T-helper 1 cell treated with Interleukin-12 subunit alpha and Interleukin-12 subunit beta and Interleukin-4 antibody, amounts not matched to agents 30 ng/mL and 1 ng/mL, for 36 hours (primary cell): ENCODE results near the gene ZNF8. TPM values are rescaled to one million over a fixed set of nuclear protein-coding genes. Genes with fewer than 3 reads are reported as not detected.
"Not testable (repeated sequence)": the region's sequence is repeated elsewhere in the genome, so short reads cannot be mapped to it uniquely, and the experiment has no call there.

Experiments
- intact Hi-C: fragments of 100-400 bp; cut with micrococcal nuclease; formaldehyde crosslinking; loops from one replicate; pipeline ENCODE4 v1.15.1; 2024
- total RNA-seq: library from RNA; stranded (reverse); gene quantifications from 2 replicates; pipeline ENCODE4 v1.2.3, GENCODE V29; 2022

The ZNF8 gene
- total RNA-seq, 1 donor from 2014 or later: 5.5 TPM

DNA sequence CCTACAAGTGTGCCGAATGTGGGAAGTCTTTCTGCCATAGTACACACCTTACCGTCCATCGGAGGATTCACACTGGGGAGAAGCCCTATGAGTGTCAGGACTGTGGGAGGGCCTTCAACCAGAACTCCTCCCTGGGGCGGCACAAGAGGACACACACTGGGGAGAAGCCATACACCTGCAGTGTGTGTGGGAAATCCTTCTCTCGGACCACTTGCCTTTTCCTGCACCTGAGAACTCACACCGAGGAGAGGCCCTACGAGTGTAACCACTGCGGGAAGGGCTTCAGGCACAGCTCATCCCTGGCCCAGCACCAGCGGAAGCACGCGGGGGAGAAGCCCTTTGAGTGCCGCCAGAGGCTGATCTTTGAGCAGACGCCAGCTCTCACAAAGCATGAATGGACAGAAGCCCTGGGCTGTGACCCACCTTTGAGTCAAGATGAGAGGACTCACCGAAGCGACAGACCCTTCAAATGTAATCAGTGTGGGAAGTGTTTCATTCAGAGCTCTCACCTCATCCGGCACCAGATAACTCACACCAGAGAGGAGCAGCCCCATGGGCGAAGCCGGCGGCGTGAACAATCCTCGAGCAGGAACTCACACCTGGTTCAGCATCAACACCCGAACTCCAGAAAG, 16.1 kb downstream of the ZNF8 start:
- intact Hi-C loops: no loop called here

DNA sequence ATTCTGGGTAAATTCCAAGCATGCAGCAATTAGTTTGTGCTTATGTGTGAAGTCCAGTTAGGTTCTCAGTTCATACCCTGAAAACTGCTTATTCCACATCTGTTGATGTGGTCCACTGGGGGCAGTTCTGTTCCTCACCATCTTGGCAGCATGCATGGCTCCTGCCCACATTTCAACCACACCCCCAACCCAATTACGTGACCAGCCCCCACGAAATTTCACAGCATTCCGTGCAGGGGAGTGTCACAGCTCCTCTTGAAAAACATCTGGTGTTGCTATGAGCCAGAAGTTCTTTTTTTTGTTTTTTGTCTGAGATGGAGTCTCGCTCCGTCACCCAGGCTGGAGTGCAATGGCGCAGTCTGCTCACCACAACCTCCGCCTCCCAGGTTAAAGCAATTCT, 17.3 kb downstream of the ZNF8 start:
- intact Hi-C loops: no loop called here

DNA sequence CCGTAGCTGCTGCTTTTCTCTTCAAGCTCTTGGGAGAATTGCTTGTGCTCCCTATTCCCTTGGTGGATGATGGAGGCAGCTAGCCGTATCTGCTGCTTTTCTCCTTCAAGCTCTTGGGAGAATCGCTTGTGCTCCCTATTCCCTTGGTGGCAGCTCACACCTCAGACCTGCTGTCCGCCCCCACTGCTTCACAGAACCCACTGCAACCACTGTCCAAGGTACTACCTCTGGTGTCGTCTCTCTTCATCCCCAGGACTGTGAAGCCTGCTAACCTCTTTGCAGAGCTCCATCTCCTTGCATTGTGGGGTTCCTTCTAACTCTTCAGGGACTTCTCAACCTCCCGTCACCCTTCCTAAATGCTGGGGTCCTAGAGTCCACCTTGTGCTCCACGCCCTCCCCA, 21.9 kb downstream of the ZNF8 start:
- intact Hi-C loops: no loop called here

DNA sequence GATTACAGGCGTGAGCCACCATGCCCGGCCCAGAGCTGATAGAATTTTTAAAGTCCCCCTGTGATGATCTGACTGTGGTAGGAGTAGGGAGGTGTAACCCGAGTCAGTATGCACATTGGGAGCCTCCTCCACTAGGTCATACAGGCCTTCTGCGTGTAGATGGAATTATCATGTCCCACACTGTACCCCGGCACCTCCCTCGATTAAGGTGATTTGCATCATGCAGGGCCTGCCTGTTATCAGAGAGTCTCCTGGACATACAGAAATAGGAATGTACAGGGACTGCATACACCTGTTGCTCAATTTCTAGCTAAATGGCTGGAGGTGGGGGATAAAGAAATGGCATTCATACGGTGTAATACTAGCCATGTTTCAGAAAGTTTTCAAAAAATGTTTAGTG, 25.5 kb downstream of the ZNF8 start:
- intact Hi-C loops: loop anchor here (2.0 kb wide), 2 partner anchors 173 to 827 kb away; partner anchors contain the start of genes ZNF446 and ZNF772

DNA sequence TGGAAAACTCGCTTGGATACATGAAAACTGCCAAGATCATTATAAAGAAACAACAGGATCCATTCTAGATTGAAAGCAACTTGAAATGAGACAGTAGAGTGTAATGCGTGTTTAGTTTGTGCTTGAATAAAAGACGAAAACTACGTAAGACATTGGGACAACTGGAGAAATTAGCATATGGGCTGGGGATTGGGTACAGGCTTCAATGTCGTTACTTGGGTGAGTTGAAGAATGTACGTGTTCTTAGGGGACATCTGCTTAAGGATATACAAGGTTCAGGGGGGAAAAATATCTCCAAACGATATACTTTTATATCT, 26.0 kb downstream of the ZNF8 start:
- intact Hi-C loops: loop anchor here (1.0 to 2.0 kb wide), 24 partner anchors 22 to 1064 kb away; partner anchors contain the start of genes RPS5, ZNF132, ZNF17 and ZNF274

DNA sequence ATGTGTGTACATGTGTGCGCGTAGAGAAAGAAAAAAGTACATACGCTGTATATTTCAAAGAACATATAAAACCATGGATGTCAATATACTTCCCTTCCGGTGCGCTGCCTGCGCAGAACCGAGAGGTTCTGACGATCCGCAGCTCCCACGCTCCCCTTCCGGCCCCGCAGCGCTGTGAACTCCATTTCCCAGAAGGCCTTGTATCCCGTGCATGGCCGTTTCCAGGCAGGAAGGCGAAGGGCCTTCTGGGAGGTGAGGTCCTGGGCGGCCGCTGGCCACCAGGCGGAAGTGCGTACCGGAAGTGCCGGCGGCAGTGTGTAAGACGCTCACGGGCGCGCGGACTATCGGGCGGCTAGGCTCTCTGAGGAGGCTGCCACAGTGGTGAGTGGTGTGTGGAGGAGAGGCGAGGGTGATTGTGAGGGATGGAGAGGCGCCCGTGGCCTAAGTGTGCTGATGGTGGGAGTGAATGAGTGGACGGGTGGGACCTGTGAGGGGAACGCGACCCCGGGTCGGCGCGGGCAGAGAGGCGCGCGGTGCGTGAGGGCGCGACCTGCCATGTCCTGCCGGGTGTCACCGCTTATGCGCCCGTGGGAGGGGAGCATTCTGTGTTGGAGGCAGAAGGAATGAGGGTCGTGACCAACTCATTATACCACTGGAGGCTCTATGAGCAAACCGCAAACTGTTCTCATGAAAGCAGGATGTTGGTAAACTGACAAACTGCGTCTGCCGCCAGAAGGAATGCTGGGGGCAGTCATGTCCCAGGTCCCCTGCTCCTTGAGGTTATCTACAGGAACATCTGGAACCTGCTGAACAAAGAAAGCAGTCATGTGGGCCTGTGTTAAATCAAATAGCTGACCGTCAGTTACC, 26.5 kb downstream of the ZNF8 start, which contains the start of gene ERVK3-1:
TSS of gene ERVK3-1 (plus strand) at position 313 of the 867 bp plus-strand sequence. CDS start 6,792 bp downstream, outside the sequence.
- intact Hi-C loops: loop anchor here (1.0 to 2.0 kb wide), 24 partner anchors 21 to 1065 kb away; partner anchors contain the start of genes RPS5, ZNF132, ZNF17 and ZNF274

DNA sequence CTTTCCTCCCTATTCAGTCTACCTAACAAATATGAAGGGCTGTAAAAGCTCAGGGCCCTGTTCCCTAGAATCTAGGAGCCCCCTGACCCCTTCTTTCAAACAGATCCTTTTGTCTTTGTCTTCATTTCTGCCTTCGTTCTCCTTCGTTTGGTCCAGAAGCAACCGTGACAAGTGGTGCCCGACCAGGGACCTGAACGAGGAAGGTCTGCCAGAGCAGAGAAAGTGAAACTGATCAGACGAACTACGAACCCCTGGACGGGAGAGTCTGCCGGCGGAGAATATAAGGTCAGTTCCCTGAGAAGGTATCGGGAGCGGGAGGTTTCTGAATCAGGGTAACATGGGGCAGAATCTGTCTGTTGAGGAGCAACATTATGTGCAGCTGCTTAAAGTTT, 27.2 kb downstream of the ZNF8 start:
- intact Hi-C loops: loop anchor here (1.0 to 2.0 kb wide), 24 partner anchors 20 to 1066 kb away; partner anchors contain the start of genes RPS5, ZNF132, ZNF17 and ZNF274

DNA sequence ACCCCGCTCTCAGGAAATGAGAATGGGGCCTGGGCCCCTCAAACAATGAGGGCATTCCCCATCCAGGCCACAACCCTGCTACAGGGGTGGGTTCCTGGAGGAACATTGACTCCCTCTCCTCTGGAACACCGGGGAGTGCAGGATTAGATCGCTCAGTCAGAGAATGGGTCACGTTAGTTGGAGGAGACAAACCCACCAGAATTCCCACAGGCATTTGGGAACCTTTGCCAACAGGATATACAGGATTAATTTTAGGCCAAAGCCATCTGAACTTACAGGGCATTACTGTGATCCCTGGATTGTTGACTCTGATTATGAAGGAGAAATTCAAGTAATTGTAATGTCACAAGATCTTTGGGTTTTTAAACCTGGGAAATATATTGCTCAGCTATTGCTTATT, 29.0 kb downstream of the ZNF8 start:
- intact Hi-C loops: no loop called here

DNA sequence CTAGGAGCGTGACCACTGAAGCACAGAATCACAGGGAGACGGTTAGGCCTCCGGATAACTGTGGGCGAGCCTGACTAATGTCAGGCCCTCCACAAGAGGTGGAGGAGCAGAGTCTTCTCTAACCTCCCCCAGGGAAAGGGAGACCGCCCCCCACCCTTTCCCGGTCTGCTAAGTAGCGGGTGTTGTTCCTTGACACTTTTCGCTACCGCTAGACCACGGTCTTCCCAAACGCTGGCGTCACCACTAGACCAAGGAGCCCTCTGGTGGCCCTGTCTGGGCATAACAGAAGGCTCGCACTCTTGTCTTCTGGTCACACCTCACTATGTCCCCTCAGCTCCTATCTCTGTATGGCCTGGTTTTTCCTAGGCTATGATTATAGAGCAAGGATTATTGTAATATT, 31.9 kb downstream of the ZNF8 start:
- intact Hi-C loops: not testable (repeated sequence)

DNA sequence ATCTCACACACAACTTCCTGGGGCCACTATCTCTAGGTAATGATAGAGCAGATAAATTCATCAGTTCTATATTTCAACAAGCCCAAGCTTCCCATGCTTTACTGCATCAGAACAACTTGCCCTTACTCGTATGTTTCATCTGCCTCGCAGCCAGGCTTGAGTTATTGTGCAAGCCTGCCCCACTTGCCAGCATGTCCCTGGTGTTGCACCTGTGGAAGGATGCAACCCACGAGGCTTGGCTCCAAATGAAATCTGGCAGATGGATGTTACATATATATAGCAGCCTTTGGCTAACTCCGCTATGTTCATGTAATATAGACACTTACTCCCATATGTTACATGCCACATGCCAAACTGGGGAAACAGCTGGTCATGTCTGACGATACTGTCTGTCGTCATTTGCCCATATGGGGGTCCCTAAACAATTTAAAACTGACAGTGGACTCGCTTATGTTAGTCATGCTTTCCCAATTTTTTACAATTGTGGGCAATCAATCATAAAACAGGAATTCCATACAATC, 32.6 kb downstream of the ZNF8 start:
- intact Hi-C loops: no loop called here

DNA sequence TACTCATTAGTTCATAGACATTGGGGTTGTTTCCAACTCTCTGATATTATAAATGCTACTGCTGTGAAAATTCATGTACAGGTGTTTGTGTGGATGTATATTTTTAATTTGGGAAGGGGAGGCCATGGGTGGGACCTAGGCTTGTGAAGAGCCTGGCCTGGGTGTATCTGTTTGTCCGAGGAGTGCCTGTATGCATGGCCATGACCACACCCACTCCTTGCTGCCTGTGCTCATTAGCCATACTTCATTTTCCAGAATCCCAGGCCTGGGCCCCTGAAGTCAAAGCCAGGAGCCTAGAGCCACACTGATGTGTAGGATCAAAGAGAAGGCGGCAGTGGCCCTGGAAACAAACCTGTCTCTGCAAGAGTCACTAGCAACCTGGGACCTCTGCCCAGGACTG, 36.8 kb downstream of the ZNF8 start:
- intact Hi-C loops: no loop called here

DNA sequence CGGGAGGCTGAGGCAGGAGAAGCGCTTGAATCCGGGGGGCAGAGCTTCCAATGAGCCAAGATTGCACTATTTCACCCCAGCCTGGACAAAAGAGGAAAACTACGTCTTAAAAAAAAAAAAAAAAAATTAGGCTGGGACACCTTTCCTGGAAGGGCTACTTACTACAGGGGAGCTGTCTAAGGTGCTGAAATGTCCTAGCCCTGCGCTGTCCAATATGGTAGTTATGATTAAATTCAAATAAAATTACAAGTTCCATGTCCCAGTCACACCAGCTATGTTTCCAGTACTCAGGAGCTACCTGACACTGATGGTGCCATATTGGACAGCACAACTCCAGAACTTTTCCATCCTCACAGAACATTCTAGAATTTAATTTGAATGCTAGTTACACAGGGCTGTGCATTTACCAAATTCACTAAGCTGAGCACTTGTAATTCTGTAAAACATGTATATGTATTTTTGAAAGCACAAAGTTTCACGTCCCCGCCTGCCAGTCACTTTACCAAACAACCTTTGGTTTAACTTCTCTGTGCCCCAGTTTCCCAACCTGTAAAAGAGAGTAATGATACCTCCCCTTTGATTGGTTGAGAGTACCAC, 38.8 kb downstream of the ZNF8 start:
- intact Hi-C loops: no loop called here

DNA sequence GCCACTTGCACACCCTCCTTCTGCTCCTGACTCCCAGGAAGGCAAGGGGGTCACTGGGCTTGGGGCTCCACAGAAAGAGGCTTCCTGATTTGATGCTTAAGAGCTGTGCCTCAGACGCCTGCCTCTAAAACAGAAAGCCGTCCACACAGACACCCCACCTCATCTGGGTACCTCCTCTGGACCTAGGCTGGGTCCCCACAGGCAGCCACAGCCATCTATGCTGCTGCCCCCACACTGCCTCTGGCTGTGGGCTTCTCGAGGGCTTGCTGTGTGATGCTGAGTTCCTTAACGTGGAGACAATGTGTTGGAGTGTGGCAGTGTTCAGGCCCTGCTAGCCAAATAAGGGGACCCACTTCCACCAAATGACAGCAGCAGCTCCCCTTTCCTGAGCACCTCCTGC, 39.5 kb downstream of the ZNF8 start:
- intact Hi-C loops: no loop called here

DNA sequence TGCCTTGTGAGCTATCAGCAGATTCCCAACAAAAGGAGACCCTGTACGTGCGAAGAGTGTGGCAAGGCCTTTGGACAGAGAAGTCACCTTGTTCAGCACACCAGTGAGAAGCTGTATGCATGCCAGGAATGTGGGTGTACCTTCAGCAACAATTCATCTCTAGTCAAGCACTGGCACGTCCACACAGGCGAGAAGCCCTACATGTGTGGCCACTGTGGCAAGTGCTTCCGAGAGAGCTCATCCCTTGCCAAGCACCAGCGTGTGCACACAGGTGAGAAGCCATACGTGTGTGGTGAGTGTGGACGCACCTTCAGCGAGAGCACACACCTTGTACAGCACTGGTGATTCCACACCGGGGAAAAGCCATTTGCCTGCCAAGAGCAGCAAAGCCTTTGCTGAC, 40.5 kb downstream of the ZNF8 start:
- intact Hi-C loops: no loop called here

DNA sequence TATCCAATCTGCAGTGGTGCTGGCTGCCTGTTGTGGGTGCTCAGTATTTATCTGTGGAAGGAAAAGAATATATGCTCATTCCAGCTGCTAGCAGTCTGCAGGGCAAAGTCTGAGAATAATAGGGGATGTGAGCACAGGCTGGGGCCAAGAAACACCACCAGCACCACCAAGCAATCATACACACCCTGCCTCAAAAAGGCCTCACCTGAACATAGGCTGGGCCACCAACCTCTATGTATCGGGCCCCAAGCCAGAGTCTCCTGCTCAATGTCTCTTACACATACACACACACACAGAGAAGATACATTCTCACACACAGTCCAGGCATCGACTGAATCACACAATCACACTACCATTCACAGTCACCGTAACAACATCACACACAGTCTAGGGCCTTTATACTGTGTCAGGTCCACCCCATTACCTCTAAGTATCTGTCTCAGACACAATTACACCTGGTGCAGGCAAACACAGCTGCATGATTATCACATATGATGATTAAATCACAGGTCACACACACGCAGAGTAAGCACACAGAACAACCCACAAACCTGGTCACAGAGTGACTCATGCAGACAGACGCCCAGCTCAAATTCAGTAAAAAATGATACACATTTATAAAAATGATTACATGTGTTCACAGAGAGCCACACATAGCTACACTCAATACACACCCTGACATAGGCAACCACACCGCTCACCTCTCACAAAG, 46.7 kb downstream of the ZNF8 start:
- intact Hi-C loops: loop anchor here (1.0 to 2.0 kb wide), 13 partner anchors 20 to 506 kb away; partner anchors contain the start of genes ERVK3-1, TRIM28, ZBTB45 and ZNF132

DNA sequence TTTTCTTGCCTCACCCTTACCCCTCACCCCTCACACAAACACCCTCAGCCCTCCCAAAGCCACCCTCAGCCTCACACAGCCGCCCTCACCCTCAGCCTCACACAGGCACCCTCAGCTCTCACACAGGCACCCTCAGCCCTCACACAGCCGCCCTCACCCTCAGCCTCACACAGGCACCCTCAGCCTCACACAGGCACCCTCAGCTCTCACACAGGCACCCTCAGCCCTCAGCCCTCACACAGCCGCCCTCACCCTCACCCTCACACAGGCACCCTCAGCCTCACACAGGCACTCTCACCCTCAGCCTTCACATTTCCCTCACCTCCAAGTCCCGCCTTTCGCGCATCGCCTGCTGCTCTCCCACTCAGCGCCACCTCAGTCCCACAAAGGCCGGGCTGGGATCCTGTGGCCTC, 47.8 kb downstream of the ZNF8 start:
- intact Hi-C loops: loop anchor here (1.0 to 2.0 kb wide), 13 partner anchors 21 to 507 kb away; partner anchors contain the start of genes ERVK3-1, TRIM28, ZBTB45 and ZNF132

DNA sequence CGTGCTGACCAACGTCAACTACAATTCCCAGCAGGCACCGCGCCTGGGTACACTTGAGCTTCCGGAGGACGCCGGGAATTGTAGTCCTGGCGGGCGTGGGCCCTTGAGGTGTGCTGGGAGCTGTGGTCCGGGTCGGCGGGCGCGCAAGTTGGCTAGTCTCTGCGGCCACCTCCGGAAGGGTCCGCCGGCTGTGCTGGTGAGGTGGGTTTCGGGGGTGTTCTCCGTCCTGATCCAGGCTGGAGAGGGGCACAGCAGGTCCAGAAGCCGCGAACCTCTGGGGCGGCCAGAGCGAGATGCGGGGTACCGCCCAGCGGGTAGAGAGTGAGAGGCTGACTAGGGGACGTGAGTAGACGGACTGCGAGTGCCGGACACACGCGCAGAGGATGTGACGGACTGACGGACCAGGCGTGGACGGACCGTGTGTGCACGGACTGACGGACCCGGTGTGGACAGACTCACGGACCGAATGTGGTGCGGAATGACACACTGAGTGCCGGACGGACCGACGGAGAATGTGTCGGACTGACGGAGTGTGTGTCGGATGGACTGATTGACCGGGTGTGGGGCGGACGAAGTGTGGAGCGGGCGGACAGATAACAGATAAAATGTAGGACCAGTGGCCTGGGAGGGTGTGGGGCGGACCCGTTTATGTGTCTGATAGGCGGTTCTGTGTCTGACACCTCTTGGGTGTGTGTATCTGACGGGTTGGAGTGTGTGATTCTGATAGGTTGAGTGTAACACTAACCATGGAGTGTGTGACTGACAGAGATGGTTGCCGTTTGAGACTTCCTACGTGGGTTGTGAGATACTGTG, 48.4 kb downstream of the ZNF8 start, which contains the start of gene ZSCAN22:
TSS of gene ZSCAN22 (plus strand) at position 81 of the 813 bp plus-strand sequence. CDS start 7,809 bp downstream, outside the sequence.
- intact Hi-C loops: loop anchor here (1.0 to 2.0 kb wide), 19 partner anchors 20 to 1047 kb away; partner anchors contain the start of genes ERVK3-1, RPS5, TRIM28 and ZBTB45

DNA sequence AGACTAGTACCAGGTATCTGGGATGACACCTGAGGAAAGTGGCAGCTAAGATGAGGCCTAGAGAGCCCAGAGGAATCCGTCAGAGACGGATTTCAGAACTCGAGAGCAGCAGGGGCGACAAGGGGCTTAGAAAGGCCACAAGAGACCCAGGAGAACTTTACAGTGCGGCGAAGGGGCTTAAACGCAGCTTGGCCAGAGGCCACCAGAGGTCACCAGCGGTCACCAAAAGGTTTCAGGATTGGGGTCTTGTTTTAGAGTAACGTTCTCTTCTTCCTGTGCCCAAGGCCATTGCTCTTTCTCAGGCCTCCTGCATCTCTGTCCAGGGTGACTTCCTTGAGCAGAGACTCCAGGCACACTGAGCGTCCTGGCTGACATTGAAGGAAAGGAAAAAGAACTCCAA, 50.2 kb downstream of the ZNF8 start:
- intact Hi-C loops: loop anchor here (1.0 kb wide), 1 partner anchor 24 kb away; the partner anchor contains the start of gene A1BG

DNA sequence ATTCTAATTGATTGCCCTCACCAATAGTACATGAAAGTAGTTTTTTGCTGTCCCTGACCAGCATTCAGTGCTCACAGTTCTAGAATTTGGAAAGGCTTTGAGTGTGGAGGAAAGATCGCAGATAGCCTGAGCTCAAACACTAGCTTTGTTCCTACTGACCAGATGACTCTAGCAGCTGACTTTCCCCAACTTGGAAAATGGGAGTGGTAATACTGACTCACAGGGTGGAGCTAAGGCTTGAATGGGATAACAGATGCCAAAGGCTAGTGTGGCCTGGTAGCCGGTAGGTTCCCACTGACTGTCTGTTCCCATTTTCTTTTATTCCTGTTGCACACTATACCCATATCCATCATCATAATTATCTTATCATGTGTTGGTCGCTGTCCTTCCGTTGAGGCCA, 51.7 kb downstream of the ZNF8 start:
- intact Hi-C loops: no loop called here

DNA sequence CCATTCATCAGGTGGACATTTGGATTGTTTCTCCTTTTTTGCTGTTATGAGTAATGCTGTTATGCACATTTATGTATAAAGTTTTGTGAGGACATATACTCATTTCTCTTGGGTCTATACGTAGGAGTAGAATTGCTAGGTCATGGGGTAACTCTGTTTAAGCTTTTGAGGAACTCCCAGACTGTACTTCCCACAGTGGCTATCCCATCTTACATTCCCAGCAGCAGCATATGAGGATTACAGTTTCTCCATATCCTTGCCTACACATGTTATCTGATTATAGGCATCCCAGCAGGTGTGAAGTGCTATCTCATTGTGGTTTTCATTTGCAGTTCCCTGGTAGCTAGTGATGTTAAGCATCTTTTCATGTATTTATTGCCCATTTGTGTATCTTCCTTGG, 53.9 kb downstream of the ZNF8 start:
- intact Hi-C loops: no loop called here
